Spleen (tissue), 11 donors: ENCODE data around the gene PLXNA3. TPM values are rescaled to one million over a fixed set of nuclear protein-coding genes. Genes with fewer than 3 reads are reported as not detected.

Experiments used
- DNase-seq: peaks from one replicate; pipeline ENCODE4 v3.0.0-alpha.2; 2020
- H3K27ac ChIP-seq, 8 donors: fragments of 200-600 bp; sonication (generic) in 7 of 8; 1 replicate in 4 of 8; 2 replicates in 4 of 8; pipeline versions ENCODE4 v1.5.0 to v1.8.0; 2016 to 2021; ENCODE audit warnings: inconsistent platforms in 4 of 8, mild to moderate bottlenecking in 4 of 8, moderate library complexity in 1 of 8
- H3K27me3 ChIP-seq, 7 donors: fragments of 200-600 bp; sonication (generic) in 6 of 7; replicated peaks in 1 of 7; 1 replicate in 4 of 7; 2 replicates in 3 of 7; pipeline versions ENCODE4 v1.5.0 to v1.8.0; 2016 to 2021; ENCODE audit warnings: inconsistent platforms in 3 of 7, mild to moderate bottlenecking in 1 of 7
- H3K36me3 ChIP-seq, 6 donors: fragments of 200-600 bp; sonication (generic) in 5 of 6; 1 replicate in 4 of 6; 2 replicates in 2 of 6; pipeline versions ENCODE4 v1.5.0 to v1.8.0; 2016 to 2021; ENCODE audit warnings: inconsistent platforms in 2 of 6
- H3K4me1 ChIP-seq, 6 donors: fragments of 200-600 bp; sonication (generic) in 5 of 6; 1 replicate in 3 of 6; 2 replicates in 3 of 6; pipeline versions ENCODE4 v1.5.0 to v1.8.0; 2016 to 2021; ENCODE audit warnings: inconsistent platforms in 3 of 6
- H3K4me3 ChIP-seq, 8 donors: fragments of 200-600 bp; sonication (generic) in 7 of 8; 1 replicate in 4 of 8; 2 replicates in 4 of 8; pipeline versions ENCODE4 v1.5.0 to v1.8.0; 2016 to 2021; ENCODE audit warnings: inconsistent platforms in 4 of 8, mild to moderate bottlenecking in 4 of 8, moderate library complexity in 2 of 8
- H3K9me3 ChIP-seq, 8 donors: fragments of 200-600 bp; sonication (generic) in 7 of 8; 1 replicate in 4 of 8; 2 replicates in 4 of 8; pipeline versions ENCODE4 v1.5.0 to v1.8.0; 2016 to 2021; ENCODE audit warnings: inconsistent platforms in 4 of 8
- CTCF ChIP-seq, 11 experiments: fragments of 200-600 bp in 7 of 11; fragments of 450-650 bp in 4 of 11; sonication (generic) in 4 of 11; IDR thresholded peaks in 8 of 11; conservative IDR thresholded peaks in 3 of 11; 1 replicate in 7 of 11; 2 replicates in 4 of 11; pipeline versions ENCODE4 v1.4.0 to v1.8.0; 2016 to 2021; ENCODE audit warnings: antibody characterized with exemption in 11 of 11, inconsistent platforms in 4 of 11, mild to moderate bottlenecking in 1 of 11
- POLR2A ChIP-seq, 3 donors: fragments of 450-650 bp; IDR thresholded peaks; one replicate each; pipeline ENCODE4 v1.5.1; 2017; ENCODE audit warnings: antibody characterized with exemption in 3 of 3, mild to moderate bottlenecking in 1 of 3
- POLR2AphosphoS5 ChIP-seq, 3 donors: sonication (generic); formaldehyde crosslinking; IDR thresholded peaks; one replicate each; pipeline ENCODE4 v1.5.1; 2017; ENCODE audit warnings: antibody characterized with exemption in 3 of 3
- WGBS, 5 donors: extraction: QIAGEN DNeasy Blood & Tissue Kit in 3 of 5; methylation state at CpG; one replicate each; pipeline versions ENCODE4 v1.1.5 to v1.1.7; 2013 to 2018; 5-methylcytosine and 5-hydroxymethylcytosine counted together
- intact Hi-C: fragments of 100-400 bp; cut with DNase I; formaldehyde crosslinking; loops from one replicate; pipeline ENCODE4 v1.15.0; 2023; ENCODE audit warnings: low total_unique reads
- polyA plus RNA-seq, 3 donors: library from polyadenylated mRNA; stranded (reverse); fragments of 200-250 nt; gene quantifications; one replicate each; pipeline ENCODE4 v1.2.1, GENCODE V29; 2013
- total RNA-seq, 7 donors: library from RNA; depleted of rRNA in 3 of 7; stranded (reverse); fragments of >200 nt in 3 of 7; fragmentation: NEBNext Ultra II Directional in 4 of 7; extraction: Animal tissue kit (Norgen Biotek cat#: 25700) in 4 of 7; gene quantifications; one replicate each; pipeline versions ENCODE4 v1.1.0 to v1.2.1, GENCODE V29; 2016 to 2021
- donor health status: healthy with polysubstance abuse.
- donor health status: DM: no; HTN: no; CAD: no; lungs with moderate emphysema.
- donor health status: DM: no; HTN: no; CAD: no.
- donor health status: Bipolar disorder and iron deficiency.
- donor health status: healthy.
- donor health status: DM: no; HTN: no; CAD: no.
- donor health status: DM: yes; HTN: yes; CAD: no.

The PLXNA3 gene
- total and polyA plus RNA-seq, 10 donors: 2.5 to 46.8 (median 14.7) TPM

- H3K4me3 ChIP-seq: no peak overlapping the region
- WGBS, 5 donors: 88 to 96% (median 93%) methylated on average over 5 to 14 of the region's 14 CpGs
- intact Hi-C loops: no loop called here
- DNase-seq: no peak
- H3K4me1 ChIP-seq: no peaks in the 10 kb centered on the region
- H3K9me3 ChIP-seq: no peaks in the 10 kb centered on the region
- no peaks in the 10 kb centered on the region for H3K27me3 ChIP-seq
- H3K27ac ChIP-seq: no peak overlapping the region
- TF ChIP-seq CTCF (IDR thresholded peaks at IDR 0.05 in 8 of 11, conservative IDR thresholded peaks at IDR 0.05 in 3 of 11) (no peak), POLR2AphosphoS5 (IDR thresholded peaks at IDR 0.05) (no peak), POLR2A (IDR thresholded peaks at IDR 0.05) (no peak)
- H3K36me3 ChIP-seq: peaks cover 0 to 100% (median 40%) of the 10 kb centered on the region in 6 donors
Observed at GRCh38 chrX:154465601-154466000, 7.5 kb downstream of the PLXNA3 start.

GRCh38 chrX:154466036-154466435, 8.0 kb downstream of the PLXNA3 start:
- H3K27me3 ChIP-seq: no peaks in the 10 kb centered on the region
- no peak for TF ChIP-seq POLR2AphosphoS5 (IDR thresholded peaks at IDR 0.05)
- no peak for TF ChIP-seq CTCF (IDR thresholded peaks at IDR 0.05 in 8 of 11, conservative IDR thresholded peaks at IDR 0.05 in 3 of 11)
- no peak for TF ChIP-seq POLR2A (IDR thresholded peaks at IDR 0.05)
- peaks cover 0 to 100% (median 42%) of the 10 kb centered on the region in 6 donors for H3K36me3 ChIP-seq
- DNase-seq: no peak
- WGBS, 5 donors: 94 to 97% (median 94%) methylated on average over 21 to 32 of the region's 32 CpGs; no CpG with 5 or more reads in 2 of the 5 donors
- H3K9me3 ChIP-seq: no peaks in the 10 kb centered on the region
- intact Hi-C loops: no loop called here
- no peak overlapping the region for H3K4me3 ChIP-seq
- H3K4me1 ChIP-seq: no peaks in the 10 kb centered on the region
- H3K27ac ChIP-seq: no peak overlapping the region

- DNase-seq: no peak
- 89 to 100% (median 93%) methylated on average over 4 to 15 of the region's 15 CpGs for WGBS, 5 donors
- H3K4me1 ChIP-seq: no peaks in the 10 kb centered on the region
Observed at GRCh38 chrX:154466907-154467306, 8.8 kb downstream of the PLXNA3 start.

DNA sequence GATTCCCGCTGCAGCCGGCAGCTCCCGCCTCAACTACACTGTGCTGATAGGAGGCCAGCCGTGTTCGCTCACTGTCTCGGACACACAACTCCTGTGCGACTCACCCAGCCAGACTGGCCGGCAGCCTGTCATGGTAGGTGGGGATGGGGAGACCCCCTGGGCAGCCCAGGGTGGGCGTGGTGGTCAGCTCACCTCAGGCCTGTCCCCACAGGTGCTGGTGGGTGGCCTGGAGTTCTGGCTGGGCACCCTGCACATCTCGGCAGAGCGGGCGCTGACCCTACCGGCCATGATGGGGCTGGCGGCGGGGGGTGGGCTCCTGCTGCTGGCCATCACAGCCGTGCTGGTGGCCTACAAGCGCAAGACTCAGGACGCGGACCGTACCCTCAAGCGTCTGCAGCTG, 9.5 kb downstream of the PLXNA3 start:
- H3K4me3 ChIP-seq: no peak overlapping the region
- H3K36me3 ChIP-seq: peaks cover 0 to 100% (median 48%) of the 10 kb centered on the region in 6 donors
- no peak overlapping the region for H3K27ac ChIP-seq
- TF ChIP-seq POLR2A (IDR thresholded peaks at IDR 0.05) (no peak), POLR2AphosphoS5 (IDR thresholded peaks at IDR 0.05) (no peak), CTCF (IDR thresholded peaks at IDR 0.05 in 8 of 11, conservative IDR thresholded peaks at IDR 0.05 in 3 of 11) (no peak)
- H3K9me3 ChIP-seq: no peaks in the 10 kb centered on the region
- H3K4me1 ChIP-seq: no peaks in the 10 kb centered on the region
- no peaks in the 10 kb centered on the region for H3K27me3 ChIP-seq
- DNase-seq: no peak
- WGBS, 5 donors: 85 to 98% (median 94%) methylated on average over 4 to 21 of the region's 21 CpGs
- intact Hi-C loops: no loop called here

More at GRCh38 chrX:154466907-154467306, 8.8 kb downstream of the PLXNA3 start:
- intact Hi-C loops: no loop called here
- no peak for TF ChIP-seq POLR2A (IDR thresholded peaks at IDR 0.05)
- Histone ChIP-seq H3K9me3 (no peaks in the 10 kb centered on the region), H3K27ac (no peak overlapping the region), H3K27me3 (no peaks in the 10 kb centered on the region), H3K4me3 (no peak overlapping the region), H3K36me3 (peaks cover 0 to 100% (median 48%) of the 10 kb centered on the region in 6 donors)

DNA sequence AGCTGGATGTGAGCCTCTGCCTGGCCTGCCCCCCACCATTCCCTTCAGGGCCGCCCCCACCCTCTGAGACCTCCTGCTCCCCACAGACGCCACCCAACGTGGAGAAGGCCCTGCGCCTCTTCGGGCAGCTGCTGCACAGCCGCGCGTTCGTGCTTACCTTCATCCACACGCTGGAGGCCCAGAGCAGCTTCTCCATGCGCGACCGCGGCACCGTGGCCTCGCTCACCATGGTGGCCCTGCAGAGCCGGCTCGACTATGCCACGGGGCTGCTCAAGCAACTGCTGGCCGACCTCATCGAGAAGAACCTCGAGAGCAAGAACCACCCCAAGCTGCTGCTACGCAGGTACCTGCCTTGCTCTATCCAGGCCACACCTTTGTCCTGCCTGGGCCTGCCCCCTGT, 10.1 kb downstream of the PLXNA3 start:
- Histone ChIP-seq H3K4me1 (no peaks in the 10 kb centered on the region), H3K27ac (no peak overlapping the region), H3K27me3 (no peaks in the 10 kb centered on the region), H3K9me3 (no peaks in the 10 kb centered on the region), H3K4me3 (no peak overlapping the region), H3K36me3 (peaks cover 0 to 100% (median 48%) of the 10 kb centered on the region in 6 donors)
- no peak for DNase-seq
- no peak for TF ChIP-seq POLR2A (IDR thresholded peaks at IDR 0.05)
- no peak for TF ChIP-seq POLR2AphosphoS5 (IDR thresholded peaks at IDR 0.05)
- TF ChIP-seq CTCF (IDR thresholded peaks at IDR 0.05 in 8 of 11, conservative IDR thresholded peaks at IDR 0.05 in 3 of 11): no peak
- 94 to 96% (median 95%) methylated on average over 11 to 23 of the region's 23 CpGs for WGBS, 5 donors
- intact Hi-C loops: no loop called here
